NT2/D1 (cell line): Measurements from ENCODE around the gene UBE2E3.

Source experiments
- SUZ12 ChIP-seq: IDR thresholded peaks from 2 replicates; pipeline ENCODE4 v1.6.1; 2011; ENCODE audit not compliant: insufficient read length, insufficient read depth; ENCODE audit errors: extremely low read depth
- YY1 ChIP-seq: IDR thresholded peaks from 2 replicates; pipeline ENCODE4 v1.6.1; 2011; ENCODE audit not compliant: insufficient read length, insufficient read depth
- ZNF274 ChIP-seq: IDR thresholded peaks from 2 replicates; pipeline ENCODE4 v1.6.1; 2011; ENCODE audit warnings: mild to moderate bottlenecking, low read depth, low read length

GRCh38 chr2:181058378-181059269 lies 78.2 kb downstream of the UBE2E3 start:
- TF ChIP-seq ZNF274, result no peak
- no peak for TF ChIP-seq YY1
- no peak for TF ChIP-seq SUZ12
